Liver (tissue), 9 donors: ENCODE data around the gene ARHGAP8. TPM values are rescaled to one million over a fixed set of nuclear protein-coding genes. Genes with fewer than 3 reads are reported as not detected.

Source experiments
- DNase-seq: peaks from one replicate; pipeline ENCODE4 v3.0.0-alpha.2; 2017; ENCODE audit warnings: low spot score
- H3K27ac ChIP-seq, 2 donors: one replicate each; pipeline ENCODE4 v1.7.0; 2013; ENCODE audit warnings: inconsistent platforms in 2 of 2, low read length in 2 of 2, control low read depth in 1 of 2, low read depth in 1 of 2, mild to moderate bottlenecking in 1 of 2
- H3K27me3 ChIP-seq, 4 donors: one replicate each; pipeline versions ENCODE4 v1.6.1 to v1.7.0; 2013; ENCODE audit warnings: low read length in 3 of 4, inconsistent platforms in 1 of 4, mild to moderate bottlenecking in 1 of 4, moderate library complexity in 1 of 4; ENCODE audit not compliant: control insufficient read depth in 4 of 4, insufficient read depth in 4 of 4
- H3K36me3 ChIP-seq, 4 donors: one replicate each; pipeline versions ENCODE4 v1.6.1 to v1.7.0; 2013; ENCODE audit warnings: low read length in 3 of 4, mild to moderate bottlenecking in 3 of 4, low read depth in 1 of 4, moderate library complexity in 1 of 4; ENCODE audit not compliant: control insufficient read depth in 4 of 4, insufficient read depth in 3 of 4
- H3K4me1 ChIP-seq, 4 donors: one replicate each; pipeline versions ENCODE4 v1.6.1 to v1.7.0; 2013; ENCODE audit warnings: low read length in 3 of 4, mild to moderate bottlenecking in 3 of 4, moderate library complexity in 1 of 4; ENCODE audit not compliant: control insufficient read depth in 4 of 4, insufficient read depth in 4 of 4
- H3K4me3 ChIP-seq, 3 donors: one replicate each; pipeline versions ENCODE4 v1.6.1 to v1.7.0; 2013; ENCODE audit warnings: low read length in 3 of 3, control low read depth in 1 of 3, low read depth in 1 of 3, mild to moderate bottlenecking in 1 of 3
- H3K9ac ChIP-seq, 2 donors: one replicate each; pipeline ENCODE4 v1.7.0; 2013; ENCODE audit warnings: low read length in 2 of 2, mild to moderate bottlenecking in 2 of 2, moderate library complexity in 2 of 2, control low read depth in 1 of 2, low read depth in 1 of 2
- H3K9me3 ChIP-seq, 4 donors: one replicate each; pipeline versions ENCODE4 v1.6.1 to v1.7.0; 2013; ENCODE audit warnings: low read length in 3 of 4; ENCODE audit not compliant: control insufficient read depth in 4 of 4
- EGR1 ChIP-seq, 2 donors: IDR thresholded peaks; 2 replicates each; pipeline ENCODE4 v1.6.1; 2016 to 2018; ENCODE audit warnings: antibody characterized with exemption in 2 of 2, low read depth in 2 of 2
- FOXA1 ChIP-seq: IDR thresholded peaks from 2 replicates; pipeline ENCODE4 v1.6.1; 2016; ENCODE audit warnings: antibody characterized with exemption
- FOXA2 ChIP-seq: IDR thresholded peaks from 2 replicates; pipeline ENCODE4 v1.6.1; 2016; ENCODE audit warnings: antibody characterized with exemption
- HNF4A ChIP-seq, 2 donors: conservative IDR thresholded peaks; 2 replicates each; pipeline ENCODE4 v1.6.1; 2016; ENCODE audit warnings: antibody characterized with exemption in 2 of 2, mild to moderate bottlenecking in 2 of 2
- HNF4G ChIP-seq: IDR thresholded peaks from 2 replicates; pipeline ENCODE4 v1.6.1; 2016; ENCODE audit warnings: antibody characterized with exemption
- JUND ChIP-seq, 2 donors: IDR thresholded peaks; 2 replicates each; pipeline ENCODE4 v1.6.1; 2016; ENCODE audit warnings: antibody characterized with exemption in 2 of 2
- NR2F2 ChIP-seq: IDR thresholded peaks from 2 replicates; pipeline ENCODE4 v1.6.1; 2016; ENCODE audit warnings: antibody characterized with exemption
- RAD21 ChIP-seq, 2 donors: IDR thresholded peaks; 2 replicates each; pipeline ENCODE4 v1.6.1; 2016; ENCODE audit warnings: antibody characterized with exemption in 2 of 2, mild to moderate bottlenecking in 2 of 2
- RXRA ChIP-seq, 2 donors: IDR thresholded peaks; 2 replicates each; pipeline ENCODE4 v1.6.1; 2017 to 2018; ENCODE audit warnings: antibody characterized with exemption in 2 of 2, mild to moderate bottlenecking in 1 of 2
- SP1 ChIP-seq: IDR thresholded peaks from 2 replicates; pipeline ENCODE4 v1.6.1; 2018; ENCODE audit warnings: antibody characterized with exemption, mild to moderate bottlenecking
- TAF1 ChIP-seq: conservative IDR thresholded peaks from 2 replicates; pipeline ENCODE4 v1.6.1; 2016; ENCODE audit warnings: antibody characterized with exemption, mild to moderate bottlenecking
- YY1 ChIP-seq: IDR thresholded peaks from 2 replicates; pipeline ENCODE4 v1.6.1; 2016; ENCODE audit warnings: antibody characterized with exemption, mild to moderate bottlenecking
- WGBS: extraction: QIAGEN DNeasy Blood & Tissue Kit; methylation state at CpG from one replicate; pipeline ENCODE4 v1.1.7; 2013; 5-methylcytosine and 5-hydroxymethylcytosine counted together
- polyA plus RNA-seq, 2 donors: library from polyadenylated mRNA; stranded (reverse) in 1 of 2; unstranded in 1 of 2; fragments of 200-250 nt in 1 of 2; fragments of >200 nt in 1 of 2; fragmentation: Nextera tagmentation in 1 of 2; extraction: Ambion mirVana in 1 of 2; gene quantifications; one replicate each; pipeline versions ENCODE4 v1.2.1 to v1.2.3, GENCODE V29; 2013 to 2015
- total RNA-seq, 2 donors: library from RNA; depleted of rRNA; stranded (reverse); fragments of >200 nt; gene quantifications; one replicate each; pipeline ENCODE4 v1.2.3, GENCODE V29; 2014
- TF ChIP-seq, protein P1 (sequence below): IDR thresholded peaks from 2 replicates; pipeline ENCODE4 v1.6.1; 2016; ENCODE audit warnings: antibody characterized with exemption
- TF ChIP-seq, protein P2 (sequence below): IDR thresholded peaks from 2 replicates; pipeline ENCODE4 v1.6.1; 2016; ENCODE audit warnings: antibody characterized with exemption
- TF ChIP-seq, protein P3 (sequence below): fragments of 150-350 bp; IDR thresholded peaks from 2 replicates; pipeline ENCODE4 v1.5.1; 2017; ENCODE audit warnings: improper control_type of control experiment, low read depth, low read length; ENCODE audit not compliant: missing input control
- TF ChIP-seq, protein P4 (sequence below): IDR thresholded peaks from 2 replicates; pipeline ENCODE4 v1.6.1; 2016; ENCODE audit warnings: antibody characterized with exemption, mild to moderate bottlenecking
- donor health status: healthy.
- donor health status: healthy.
- donor health status: healthy.
- donor health status: healthy.
- donor health status: healthy.

The ARHGAP8 gene
- total and polyA plus RNA-seq, 4 donors = 0.58 to 1.8 (median 1.1) TPM

DNA sequence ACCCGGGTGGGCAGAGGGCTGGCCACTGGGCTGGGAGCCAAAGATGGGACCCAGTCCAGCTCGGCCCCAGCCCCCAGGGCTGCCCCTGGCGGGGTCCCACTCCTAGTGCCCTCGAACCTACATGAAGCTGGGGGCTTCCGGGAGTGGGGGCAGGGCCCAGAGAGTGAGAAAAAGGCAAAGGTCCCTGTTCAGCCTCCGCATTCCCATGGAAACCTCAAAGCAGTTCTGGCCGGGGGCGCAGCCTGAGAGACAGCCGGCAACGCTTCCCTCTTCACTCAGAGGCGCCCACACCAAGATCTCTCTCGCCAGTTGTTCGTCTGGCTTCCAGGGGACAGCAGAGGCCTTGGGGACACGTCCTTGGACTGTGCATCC is 22.4 kb upstream of the ARHGAP8 start:
- Histone ChIP-seq H3K36me3 (peaks cover 2 to 16% (median 6%) of the 10 kb centered on the region in 4 donors), H3K4me1 (peaks cover 0 to 11% (median 4%) of the 10 kb centered on the region in 4 donors), H3K9me3 (no peaks in the 10 kb centered on the region), H3K27me3 (no peaks in the 10 kb centered on the region), H3K9ac (no peak overlapping the region), H3K27ac (no peak overlapping the region), H3K4me3 (no peak overlapping the region)
- 64% methylated on average over 14 of the region's 14 CpGs for WGBS
- no peak for TF ChIP-seq HNF4A (conservative IDR thresholded peaks at IDR 0.05)
- TF ChIP-seq YY1 = no peak
- TF ChIP-seq TAF1 = no peak
- TF ChIP-seq, protein P1, sequence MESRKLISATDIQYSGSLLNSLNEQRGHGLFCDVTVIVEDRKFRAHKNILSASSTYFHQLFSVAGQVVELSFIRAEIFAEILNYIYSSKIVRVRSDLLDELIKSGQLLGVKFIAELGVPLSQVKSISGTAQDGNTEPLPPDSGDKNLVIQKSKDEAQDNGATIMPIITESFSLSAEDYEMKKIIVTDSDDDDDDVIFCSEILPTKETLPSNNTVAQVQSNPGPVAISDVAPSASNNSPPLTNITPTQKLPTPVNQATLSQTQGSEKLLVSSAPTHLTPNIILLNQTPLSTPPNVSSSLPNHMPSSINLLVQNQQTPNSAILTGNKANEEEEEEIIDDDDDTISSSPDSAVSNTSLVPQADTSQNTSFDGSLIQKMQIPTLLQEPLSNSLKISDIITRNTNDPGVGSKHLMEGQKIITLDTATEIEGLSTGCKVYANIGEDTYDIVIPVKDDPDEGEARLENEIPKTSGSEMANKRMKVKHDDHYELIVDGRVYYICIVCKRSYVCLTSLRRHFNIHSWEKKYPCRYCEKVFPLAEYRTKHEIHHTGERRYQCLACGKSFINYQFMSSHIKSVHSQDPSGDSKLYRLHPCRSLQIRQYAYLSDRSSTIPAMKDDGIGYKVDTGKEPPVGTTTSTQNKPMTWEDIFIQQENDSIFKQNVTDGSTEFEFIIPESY = no peak
- TF ChIP-seq, protein P2, sequence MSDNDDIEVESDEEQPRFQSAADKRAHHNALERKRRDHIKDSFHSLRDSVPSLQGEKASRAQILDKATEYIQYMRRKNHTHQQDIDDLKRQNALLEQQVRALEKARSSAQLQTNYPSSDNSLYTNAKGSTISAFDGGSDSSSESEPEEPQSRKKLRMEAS = no peak
- TF ChIP-seq EGR1 (IDR thresholded peaks at IDR 0.05; ENCODE audit: low read depth in 2 of 2) = no peak
- TF ChIP-seq NR2F2 = no peak
- TF ChIP-seq RXRA (IDR thresholded peaks at IDR 0.05) = no peak
- no peak for TF ChIP-seq JUND (IDR thresholded peaks at IDR 0.05)
- TF ChIP-seq, protein P3, sequence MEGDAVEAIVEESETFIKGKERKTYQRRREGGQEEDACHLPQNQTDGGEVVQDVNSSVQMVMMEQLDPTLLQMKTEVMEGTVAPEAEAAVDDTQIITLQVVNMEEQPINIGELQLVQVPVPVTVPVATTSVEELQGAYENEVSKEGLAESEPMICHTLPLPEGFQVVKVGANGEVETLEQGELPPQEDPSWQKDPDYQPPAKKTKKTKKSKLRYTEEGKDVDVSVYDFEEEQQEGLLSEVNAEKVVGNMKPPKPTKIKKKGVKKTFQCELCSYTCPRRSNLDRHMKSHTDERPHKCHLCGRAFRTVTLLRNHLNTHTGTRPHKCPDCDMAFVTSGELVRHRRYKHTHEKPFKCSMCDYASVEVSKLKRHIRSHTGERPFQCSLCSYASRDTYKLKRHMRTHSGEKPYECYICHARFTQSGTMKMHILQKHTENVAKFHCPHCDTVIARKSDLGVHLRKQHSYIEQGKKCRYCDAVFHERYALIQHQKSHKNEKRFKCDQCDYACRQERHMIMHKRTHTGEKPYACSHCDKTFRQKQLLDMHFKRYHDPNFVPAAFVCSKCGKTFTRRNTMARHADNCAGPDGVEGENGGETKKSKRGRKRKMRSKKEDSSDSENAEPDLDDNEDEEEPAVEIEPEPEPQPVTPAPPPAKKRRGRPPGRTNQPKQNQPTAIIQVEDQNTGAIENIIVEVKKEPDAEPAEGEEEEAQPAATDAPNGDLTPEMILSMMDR = no peak
- TF ChIP-seq, protein P4, sequence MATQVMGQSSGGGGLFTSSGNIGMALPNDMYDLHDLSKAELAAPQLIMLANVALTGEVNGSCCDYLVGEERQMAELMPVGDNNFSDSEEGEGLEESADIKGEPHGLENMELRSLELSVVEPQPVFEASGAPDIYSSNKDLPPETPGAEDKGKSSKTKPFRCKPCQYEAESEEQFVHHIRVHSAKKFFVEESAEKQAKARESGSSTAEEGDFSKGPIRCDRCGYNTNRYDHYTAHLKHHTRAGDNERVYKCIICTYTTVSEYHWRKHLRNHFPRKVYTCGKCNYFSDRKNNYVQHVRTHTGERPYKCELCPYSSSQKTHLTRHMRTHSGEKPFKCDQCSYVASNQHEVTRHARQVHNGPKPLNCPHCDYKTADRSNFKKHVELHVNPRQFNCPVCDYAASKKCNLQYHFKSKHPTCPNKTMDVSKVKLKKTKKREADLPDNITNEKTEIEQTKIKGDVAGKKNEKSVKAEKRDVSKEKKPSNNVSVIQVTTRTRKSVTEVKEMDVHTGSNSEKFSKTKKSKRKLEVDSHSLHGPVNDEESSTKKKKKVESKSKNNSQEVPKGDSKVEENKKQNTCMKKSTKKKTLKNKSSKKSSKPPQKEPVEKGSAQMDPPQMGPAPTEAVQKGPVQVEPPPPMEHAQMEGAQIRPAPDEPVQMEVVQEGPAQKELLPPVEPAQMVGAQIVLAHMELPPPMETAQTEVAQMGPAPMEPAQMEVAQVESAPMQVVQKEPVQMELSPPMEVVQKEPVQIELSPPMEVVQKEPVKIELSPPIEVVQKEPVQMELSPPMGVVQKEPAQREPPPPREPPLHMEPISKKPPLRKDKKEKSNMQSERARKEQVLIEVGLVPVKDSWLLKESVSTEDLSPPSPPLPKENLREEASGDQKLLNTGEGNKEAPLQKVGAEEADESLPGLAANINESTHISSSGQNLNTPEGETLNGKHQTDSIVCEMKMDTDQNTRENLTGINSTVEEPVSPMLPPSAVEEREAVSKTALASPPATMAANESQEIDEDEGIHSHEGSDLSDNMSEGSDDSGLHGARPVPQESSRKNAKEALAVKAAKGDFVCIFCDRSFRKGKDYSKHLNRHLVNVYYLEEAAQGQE = no peak
- TF ChIP-seq SP1 = no peak
- no peak for TF ChIP-seq RAD21 (IDR thresholded peaks at IDR 0.05)
- DNase-seq = no peak

DNA sequence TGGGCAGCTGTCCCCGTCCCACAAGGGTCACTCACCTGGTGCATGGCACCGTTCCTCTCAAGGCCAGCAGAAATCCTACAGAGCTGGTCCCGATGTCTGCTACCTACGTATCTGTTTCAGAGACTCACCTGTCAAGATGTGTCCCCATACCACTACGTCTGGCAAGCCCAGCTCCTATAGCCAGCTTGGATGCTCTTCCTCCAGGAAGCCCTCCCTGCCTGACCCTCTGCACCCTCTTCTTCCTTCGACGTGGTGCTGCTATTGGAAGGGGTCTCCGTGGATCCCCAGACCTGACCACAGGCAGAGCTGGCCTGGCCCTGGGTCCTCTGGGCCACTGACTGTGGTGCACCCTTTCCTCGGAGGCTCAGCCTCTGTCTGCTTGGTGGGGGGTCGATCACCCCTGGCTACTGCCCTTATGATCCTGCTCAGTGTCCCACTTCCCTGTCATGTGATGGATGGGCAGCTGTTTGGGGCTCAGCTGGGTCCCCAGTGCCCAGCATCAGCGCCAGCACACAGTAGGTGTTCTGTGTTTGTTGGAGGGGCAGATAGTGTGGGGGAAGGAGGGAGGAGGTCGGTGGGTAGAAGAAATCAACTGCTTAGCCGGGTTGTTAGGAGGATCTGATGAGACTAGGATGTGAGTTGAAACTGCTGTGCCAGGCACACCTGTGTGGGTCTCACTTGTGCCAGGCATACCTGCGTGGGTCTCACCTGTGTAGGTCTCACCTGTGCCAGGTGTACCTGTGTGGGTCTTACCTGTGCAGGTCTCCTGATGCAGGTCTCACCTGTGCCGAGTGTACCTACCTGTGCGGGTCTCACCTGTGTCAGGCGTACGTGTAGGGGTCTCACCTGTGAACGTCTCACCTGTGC is 21.7 kb upstream of the ARHGAP8 start:
- TF ChIP-seq HNF4G (no peak), TAF1 (no peak), HNF4A (conservative IDR thresholded peaks at IDR 0.05) (no peak), FOXA1 (no peak), RXRA (IDR thresholded peaks at IDR 0.05) (no peak), EGR1 (IDR thresholded peaks at IDR 0.05; ENCODE audit: low read depth in 2 of 2) (no peak), YY1 (no peak), FOXA2 (no peak)
- Histone ChIP-seq H3K9me3 (no peaks in the 10 kb centered on the region), H3K27ac (no peak overlapping the region), H3K4me1 (peaks cover 0 to 11% (median 4%) of the 10 kb centered on the region in 4 donors), H3K4me3 (no peak overlapping the region), H3K27me3 (no peaks in the 10 kb centered on the region), H3K9ac (no peak overlapping the region), H3K36me3 (peaks cover 2 to 11% (median 5%) of the 10 kb centered on the region in 4 donors)
- WGBS = 84% methylated on average over 19 of the region's 19 CpGs
- DNase-seq = no peak
